H9 (cell line): ENCODE measurements around the gene LRP2BP. TPM values are rescaled to one million over a fixed set of nuclear protein-coding genes. Genes with fewer than 3 reads are reported as not detected.

Experiments used
- DNase-seq: peaks from one replicate; pipeline ENCODE4 v3.0.0-alpha.2; 2017
- H2AFZ ChIP-seq: one replicate; pipeline ENCODE4 v1.6.1; 2013; ENCODE audit warnings: mild to moderate bottlenecking, low read length, control low read depth, moderate library complexity
- H2AK5ac ChIP-seq: 2 replicates; pipeline ENCODE4 v1.6.1; 2013; ENCODE audit warnings: low read length, control low read depth, mixed read lengths; ENCODE audit not compliant: insufficient read length
- H2BK120ac ChIP-seq: one replicate; pipeline ENCODE4 v1.6.1; 2013; ENCODE audit warnings: low read depth, mild to moderate bottlenecking, low read length, control low read depth, inconsistent platforms; ENCODE audit not compliant: poor library complexity, severe bottlenecking
- H2BK12ac ChIP-seq: 2 replicates; pipeline ENCODE4 v1.6.1; 2013; ENCODE audit warnings: low read length, control low read depth, mixed read lengths, low read depth; ENCODE audit not compliant: insufficient read length
- H2BK15ac ChIP-seq: 2 replicates; pipeline ENCODE4 v1.6.1; 2013; ENCODE audit warnings: low read depth, low read length, control low read depth
- H2BK20ac ChIP-seq: one replicate; pipeline ENCODE4 v1.6.1; 2013; ENCODE audit warnings: low read depth, mild to moderate bottlenecking, low read length, control low read depth, inconsistent platforms; ENCODE audit not compliant: poor library complexity, severe bottlenecking
- H2BK5ac ChIP-seq: 2 replicates; pipeline ENCODE4 v1.6.1; 2013; ENCODE audit warnings: low read length, control low read depth, mixed read lengths; ENCODE audit not compliant: insufficient read length
- H3K14ac ChIP-seq: 2 replicates; pipeline ENCODE4 v1.6.1; 2013; ENCODE audit warnings: low read length, control low read depth; ENCODE audit not compliant: insufficient read depth
- H3K18ac ChIP-seq: 2 replicates; pipeline ENCODE4 v1.6.1; 2013; ENCODE audit warnings: low read depth, mild to moderate bottlenecking, mixed read lengths, low read length, control low read depth; ENCODE audit not compliant: insufficient read length
- H3K23ac ChIP-seq: 2 replicates; pipeline ENCODE4 v1.6.1; 2013; ENCODE audit warnings: low read length, control low read depth, mixed read lengths, low read depth; ENCODE audit not compliant: insufficient read length
- H3K23me2 ChIP-seq: 2 replicates; pipeline ENCODE4 v1.6.1; 2013; ENCODE audit warnings: low read depth, mild to moderate bottlenecking, mixed read lengths, low read length, control low read depth; ENCODE audit not compliant: insufficient read length, poor library complexity, severe bottlenecking
- H3K27ac ChIP-seq: 2 replicates; pipeline ENCODE4 v1.5.1; 2013; ENCODE audit warnings: low read length, control low read depth, mixed read lengths, low read depth; ENCODE audit not compliant: insufficient read length
- H3K27me3 ChIP-seq: 2 replicates; pipeline ENCODE4 v1.6.1; 2013; ENCODE audit warnings: low read length, control low read depth, inconsistent platforms; ENCODE audit not compliant: insufficient read depth
- H3K4ac ChIP-seq: 2 replicates; pipeline ENCODE4 v1.6.1; 2013; ENCODE audit warnings: low read depth, mild to moderate bottlenecking, control low read depth, inconsistent platforms, low read length, moderate library complexity
- H3K4me1 ChIP-seq: 2 replicates; pipeline ENCODE4 v1.6.1; 2013; ENCODE audit warnings: low read length, control low read depth, inconsistent platforms; ENCODE audit not compliant: insufficient read depth
- H3K4me2 ChIP-seq: 2 replicates; pipeline ENCODE4 v1.6.1; 2013; ENCODE audit warnings: low read length, control low read depth, mixed read lengths; ENCODE audit not compliant: insufficient read length, insufficient read depth
- H3K56ac ChIP-seq: 2 replicates; pipeline ENCODE4 v1.6.1; 2013; ENCODE audit warnings: low read depth, mild to moderate bottlenecking, mixed read lengths, low read length, control low read depth; ENCODE audit not compliant: insufficient read length
- H3K79me1 ChIP-seq: 2 replicates; pipeline ENCODE4 v1.6.1; 2013; ENCODE audit warnings: low read depth, mild to moderate bottlenecking, moderate library complexity, low read length, control low read depth, inconsistent platforms; ENCODE audit not compliant: insufficient read depth, poor library complexity, severe bottlenecking
- H3K79me2 ChIP-seq: 2 replicates; pipeline ENCODE4 v1.6.1; 2013; ENCODE audit warnings: low read length, control low read depth, inconsistent platforms; ENCODE audit not compliant: insufficient read depth
- H3K9ac ChIP-seq: 2 replicates; pipeline ENCODE4 v1.6.1; 2013; ENCODE audit warnings: low read length, control low read depth, mixed read lengths; ENCODE audit not compliant: insufficient read length; ENCODE audit errors: extremely low read depth
- H3K9me3 ChIP-seq: one replicate; pipeline ENCODE4 v1.6.1; 2013; ENCODE audit warnings: low read depth, low read length, inconsistent platforms; ENCODE audit not compliant: control insufficient read depth
- H3T11ph ChIP-seq: one replicate; pipeline ENCODE4 v1.6.1; 2013; ENCODE audit warnings: mild to moderate bottlenecking, low read length, control low read depth, inconsistent platforms
- H4K20me1 ChIP-seq: one replicate; pipeline ENCODE4 v1.6.1; 2013; ENCODE audit not compliant: control insufficient read depth, insufficient read length, insufficient read depth
- H4K5ac ChIP-seq: 2 replicates; pipeline ENCODE4 v1.6.1; 2013; ENCODE audit warnings: low read depth, mild to moderate bottlenecking, mixed read lengths, low read length, control low read depth; ENCODE audit not compliant: insufficient read length
- H4K8ac ChIP-seq: replicated peaks from 2 replicates; pipeline ENCODE4 v1.6.1; 2013; ENCODE audit warnings: low read length, control low read depth, mixed read lengths, low read depth; ENCODE audit not compliant: insufficient read length
- H4K91ac ChIP-seq: 2 replicates; pipeline ENCODE4 v1.6.1; 2013; ENCODE audit warnings: low read depth, mild to moderate bottlenecking, moderate library complexity, mixed read lengths, low read length, control low read depth; ENCODE audit not compliant: insufficient read length
- H3K27ac Mint-ChIP-seq, 3 experiments: 2 replicates in 2 of 3; 3 replicates in 1 of 3; pipeline ENCODE4 v1.8.0; 2020 to 2021; ENCODE audit warnings: mixed read lengths in 3 of 3, mild to moderate bottlenecking in 1 of 3, moderate library complexity in 1 of 3
- H3K27me3 Mint-ChIP-seq: 2 replicates; pipeline ENCODE4 v1.8.0; 2021; ENCODE audit warnings: low read depth, mild to moderate bottlenecking, moderate library complexity, mixed read lengths
- H3K36me3 Mint-ChIP-seq, 3 experiments: 2 replicates in 2 of 3; 3 replicates in 1 of 3; pipeline ENCODE4 v1.8.0; 2020 to 2021; ENCODE audit warnings: low read depth in 3 of 3, mixed read lengths in 3 of 3; ENCODE audit not compliant: insufficient read depth in 1 of 3
- H3K4me1 Mint-ChIP-seq, 2 experiments: 2 replicates each; pipeline ENCODE4 v1.8.0; 2020; ENCODE audit warnings: mixed read lengths in 2 of 2
- H3K4me3 Mint-ChIP-seq, 2 experiments: 2 replicates in 1 of 2; 3 replicates in 1 of 2; pipeline ENCODE4 v1.8.0; 2020 to 2021; ENCODE audit warnings: mild to moderate bottlenecking in 2 of 2, mixed read lengths in 2 of 2, moderate library complexity in 1 of 2
- H3K9me3 Mint-ChIP-seq, 2 experiments: 2 replicates in 1 of 2; 3 replicates in 1 of 2; pipeline ENCODE4 v1.8.0; 2020; ENCODE audit warnings: mild to moderate bottlenecking in 2 of 2, mixed read lengths in 2 of 2, moderate library complexity in 1 of 2
- WGBS: extraction: QIAGEN DNeasy Blood & Tissue Kit; methylation state at CpG from one replicate; pipeline ENCODE4 v1.1.7; 2013; ENCODE audit warnings: missing lambda C conversion rate, low lambda C conversion rate, mixed read lengths; ENCODE audit not compliant: insufficient read length; ENCODE audit errors: extremely low coverage; 5-methylcytosine and 5-hydroxymethylcytosine counted together
- total RNA-seq: library from RNA; stranded (reverse); gene quantifications from 2 replicates; pipeline ENCODE4 v1.2.1, GENCODE V29; 2021
- TF ChIP-seq, protein P1 (sequence below): fragments of 200-600 bp; sonication (generic); conservative IDR thresholded peaks from 3 replicates; pipeline ENCODE4 v1.8.0; 2021; ENCODE audit warnings: antibody characterized with exemption, mild to moderate bottlenecking

Gene LRP2BP
- total RNA-seq, 1 experiment from 2014 or later, result 0.46 TPM

DNA sequence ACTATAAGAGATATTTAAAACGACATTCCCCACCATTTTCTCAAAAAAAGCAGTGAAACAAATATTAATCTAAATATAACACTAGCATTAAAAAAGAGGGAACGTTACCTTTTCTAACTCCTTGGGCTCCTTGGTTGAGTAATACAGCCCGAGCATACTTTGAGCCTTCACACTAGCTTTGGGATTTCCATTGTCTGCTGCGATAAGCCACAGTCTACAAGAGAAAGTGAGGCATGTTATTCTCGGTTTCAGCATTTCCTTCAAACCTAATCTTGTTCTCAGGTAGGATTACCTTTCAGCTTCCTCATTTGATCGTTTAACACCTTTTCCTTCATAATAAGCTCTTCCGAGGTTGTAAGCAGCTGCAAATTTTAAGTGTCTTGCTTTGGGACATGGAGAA is 21.7 kb downstream of the LRP2BP start:
- Histone ChIP-seq H2AFZ (no peak overlapping the region), H3K9ac (no peak overlapping the region), H2BK20ac (no peak overlapping the region), H3T11ph (no peak overlapping the region), H4K91ac (no peak overlapping the region), H3K27me3 (no peaks in the 10 kb centered on the region), H3K18ac (no peak overlapping the region), H2BK15ac (no peak overlapping the region), H3K23ac (no peak overlapping the region), H2BK120ac (no peak overlapping the region), H3K4ac (no peak overlapping the region), H2BK5ac (no peak overlapping the region), H4K5ac (no peak overlapping the region), H3K4me2 (no peak overlapping the region), H3K56ac (no peak overlapping the region), H3K79me1 (no peaks in the 10 kb centered on the region), H3K23me2 (no peaks in the 10 kb centered on the region), H3K14ac (no peak overlapping the region), H2AK5ac (no peak overlapping the region), H3K79me2 (no peaks in the 10 kb centered on the region), H3K4me1 (no peaks in the 10 kb centered on the region; the same call in 1 of the 2 replicates), H3K27ac (no peak overlapping the region), H2BK12ac (no peak overlapping the region), H3K9me3 (no peaks in the 10 kb centered on the region), H4K20me1 (no peaks in the 10 kb centered on the region), H4K8ac (no peak overlapping the region)
- Mint-ChIP-seq H3K27ac (peak overlapping the region in 1 of 3 experiments; percentile 52; a peak in 1 of 7 replicates), H3K4me1 (peaks cover 13 to 17% of the 10 kb centered on the region in 2 experiments; a peak in 3 of 4 replicates), H3K9me3 (no peaks in the 10 kb centered on the region), H3K36me3 (peaks cover 0 to 7% (median 6%) of the 10 kb centered on the region in 3 experiments; a peak in 4 of 7 replicates), H3K4me3 (no peak overlapping the region), H3K27me3 (no peaks in the 10 kb centered on the region)
- no peak for DNase-seq
- no CpG with 5 or more reads among the region's 7 CpGs for WGBS
- TF ChIP-seq, protein P1, sequence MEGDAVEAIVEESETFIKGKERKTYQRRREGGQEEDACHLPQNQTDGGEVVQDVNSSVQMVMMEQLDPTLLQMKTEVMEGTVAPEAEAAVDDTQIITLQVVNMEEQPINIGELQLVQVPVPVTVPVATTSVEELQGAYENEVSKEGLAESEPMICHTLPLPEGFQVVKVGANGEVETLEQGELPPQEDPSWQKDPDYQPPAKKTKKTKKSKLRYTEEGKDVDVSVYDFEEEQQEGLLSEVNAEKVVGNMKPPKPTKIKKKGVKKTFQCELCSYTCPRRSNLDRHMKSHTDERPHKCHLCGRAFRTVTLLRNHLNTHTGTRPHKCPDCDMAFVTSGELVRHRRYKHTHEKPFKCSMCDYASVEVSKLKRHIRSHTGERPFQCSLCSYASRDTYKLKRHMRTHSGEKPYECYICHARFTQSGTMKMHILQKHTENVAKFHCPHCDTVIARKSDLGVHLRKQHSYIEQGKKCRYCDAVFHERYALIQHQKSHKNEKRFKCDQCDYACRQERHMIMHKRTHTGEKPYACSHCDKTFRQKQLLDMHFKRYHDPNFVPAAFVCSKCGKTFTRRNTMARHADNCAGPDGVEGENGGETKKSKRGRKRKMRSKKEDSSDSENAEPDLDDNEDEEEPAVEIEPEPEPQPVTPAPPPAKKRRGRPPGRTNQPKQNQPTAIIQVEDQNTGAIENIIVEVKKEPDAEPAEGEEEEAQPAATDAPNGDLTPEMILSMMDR, result no peak
